ENCODE results near the gene TMEM176A. TPM values are rescaled to one million over a fixed set of nuclear protein-coding genes. Genes with fewer than 3 reads are reported as not detected.

The TMEM176A gene
- 1.2 TPM for total RNA-seq

GRCh38 chr7:150800581-150801241, at the start of gene TMEM176A:
TSS of gene TMEM176A (plus strand) at chr7:150800769. CDS start at chr7:150801551, 782 bp downstream.

GRCh38 chr7:150799741-150800580, 608 bp upstream of the TMEM176A start, which contains the start of gene TMEM176B:
TSS of gene TMEM176B (minus strand) at chr7:150800364. CDS start at chr7:150796569, 3,795 bp downstream.

GRCh38 chr7:150852371-150852905, 51.9 kb downstream of the TMEM176A start, which contains the start of gene AOC1:
TSS of gene AOC1 (plus strand) at chr7:150852517. CDS start at chr7:150856471, 3,954 bp downstream.

Other genes starting within 250 kb of the TMEM176A start
- 10.8 TPM for gene GIMAP4, start 233.4 kb upstream of the TMEM176A start, total RNA-seq
- 6.9 TPM for gene GIMAP6, start 168.4 kb upstream of the TMEM176A start, total RNA-seq
- gene GIMAP2, start 115.1 kb upstream of the TMEM176A start, total RNA-seq: 6.7 TPM
- gene GIMAP1, start 84.2 kb upstream of the TMEM176A start, total RNA-seq: 1.4 TPM
- gene GIMAP5, start 63.4 kb upstream of the TMEM176A start, total RNA-seq: 3.7 TPM
- 5.8 TPM for gene TMEM176B, start 405 bp upstream of the TMEM176A start, total RNA-seq
- not detected for gene AOC1, start 51.7 kb downstream of the TMEM176A start, total RNA-seq
- gene KCNH2, start 177.6 kb downstream of the TMEM176A start, total RNA-seq: 17.8 TPM
- 2.5 TPM for gene NOS3, start 190.2 kb downstream of the TMEM176A start, total RNA-seq
- 3.9 TPM for gene ATG9B, start 223.7 kb downstream of the TMEM176A start, total RNA-seq
- 38.8 TPM for gene ABCB8, start 227.7 kb downstream of the TMEM176A start, total RNA-seq
- gene ASIC3, start 247.8 kb downstream of the TMEM176A start, total RNA-seq: 1.4 TPM